ENCODE results near the gene TSPAN19. TPM values are rescaled to one million over a fixed set of nuclear protein-coding genes. Genes with fewer than 3 reads are reported as not detected.

TSPAN19 gene
- polyA plus RNA-seq, 1 donor from 2014 or later = not detected

- H3K27ac Mint-ChIP-seq = no peak overlapping the region
- H3K4me3 Mint-ChIP-seq = no peak overlapping the region
- no peaks in the 10 kb centered on the region for H3K36me3 Mint-ChIP-seq
- peaks cover 0 to 4% (median 0%) of the 10 kb centered on the region in 3 donors for H3K9me3 Mint-ChIP-seq
- H3K4me1 Mint-ChIP-seq = no peaks in the 10 kb centered on the region
- H3K27me3 Mint-ChIP-seq = no peaks in the 10 kb centered on the region
Observed at GRCh38 chr12:84978921-84979320, 57.2 kb downstream of the TSPAN19 start.

DNA sequence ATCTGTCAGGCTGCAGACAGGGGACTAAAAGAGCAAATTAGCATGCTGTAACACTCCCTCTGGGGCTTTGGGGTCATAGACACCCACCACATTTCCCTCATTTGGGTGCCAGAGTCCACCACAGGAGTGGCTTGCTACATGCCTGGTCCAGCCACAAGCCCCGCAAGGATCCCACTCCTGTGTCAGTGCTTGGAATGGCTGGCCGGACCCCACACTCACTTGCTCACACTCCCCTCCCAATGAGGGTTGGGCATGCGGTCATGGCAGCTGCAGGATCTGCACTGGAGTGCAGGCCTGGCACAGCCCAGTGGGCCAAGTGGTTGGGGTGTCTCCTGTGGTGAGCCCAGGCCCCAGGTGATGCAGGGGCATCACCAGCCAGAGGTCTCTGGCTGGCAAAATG lies 59.9 kb downstream of the TSPAN19 start:
- H3K36me3 Mint-ChIP-seq = no peaks in the 10 kb centered on the region

DNA sequence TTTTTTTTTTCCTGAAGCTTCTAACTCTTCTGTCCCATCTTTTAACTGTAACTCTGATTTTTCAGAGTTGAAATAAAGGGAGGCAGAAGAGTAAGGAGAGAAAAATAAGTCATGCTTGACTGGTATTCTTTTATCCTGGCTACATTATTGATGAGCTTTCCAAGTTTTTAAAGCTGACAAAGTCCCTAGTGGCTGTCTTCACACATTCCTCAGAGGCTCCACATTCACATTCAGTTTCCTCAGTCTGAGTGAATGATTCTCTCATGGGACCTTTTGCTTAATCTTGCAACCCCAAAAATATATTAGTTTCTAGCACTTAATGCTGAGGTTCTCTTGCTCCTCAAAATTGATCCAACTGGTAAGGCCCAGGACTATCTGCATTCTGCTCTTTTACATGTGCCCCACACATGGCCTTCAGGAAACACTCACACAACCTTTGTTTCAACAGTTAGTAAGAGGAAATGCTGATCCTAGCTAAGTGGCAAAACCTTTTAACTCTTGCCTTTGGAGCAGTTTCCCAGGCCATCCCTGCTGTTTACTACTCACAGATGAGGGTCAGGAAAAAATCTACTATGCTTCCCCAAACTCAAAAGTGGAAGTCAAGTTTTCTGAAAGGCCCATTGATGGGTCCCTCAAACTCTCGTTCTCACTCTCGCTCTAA lies 61.8 kb downstream of the TSPAN19 start:
- Mint-ChIP-seq H3K4me1 (no peaks in the 10 kb centered on the region), H3K27me3 (no peaks in the 10 kb centered on the region), H3K4me3 (no peak overlapping the region), H3K27ac (no peak overlapping the region), H3K36me3 (no peaks in the 10 kb centered on the region), H3K9me3 (peaks cover 0 to 4% (median 0%) of the 10 kb centered on the region in 3 donors)

More for the DNA sequence above, 59.9 kb downstream of the TSPAN19 start:
- H3K4me1 Mint-ChIP-seq = no peaks in the 10 kb centered on the region
- H3K27ac Mint-ChIP-seq = no peak overlapping the region
- no peaks in the 10 kb centered on the region for H3K27me3 Mint-ChIP-seq
- H3K4me3 Mint-ChIP-seq = no peak overlapping the region
- H3K9me3 Mint-ChIP-seq = peaks cover 0 to 4% (median 0%) of the 10 kb centered on the region in 3 donors

GRCh38 chr12:84973026-84973425 lies 63.1 kb downstream of the TSPAN19 start:
- Mint-ChIP-seq H3K9me3 (peaks cover 0 to 4% (median 0%) of the 10 kb centered on the region in 3 donors), H3K36me3 (no peaks in the 10 kb centered on the region), H3K4me3 (no peak overlapping the region), H3K27ac (no peak overlapping the region), H3K27me3 (no peaks in the 10 kb centered on the region), H3K4me1 (no peaks in the 10 kb centered on the region)

GRCh38 chr12:84969226-84969625 lies 66.9 kb downstream of the TSPAN19 start:
- no peaks in the 10 kb centered on the region for H3K27me3 Mint-ChIP-seq
- peaks cover 0 to 1% (median 0%) of the 10 kb centered on the region in 3 donors for H3K9me3 Mint-ChIP-seq
- H3K4me1 Mint-ChIP-seq = no peaks in the 10 kb centered on the region
- H3K4me3 Mint-ChIP-seq = no peak overlapping the region
- H3K36me3 Mint-ChIP-seq = no peaks in the 10 kb centered on the region
- no peak overlapping the region for H3K27ac Mint-ChIP-seq

Other genes with a start within 250 kb of the TSPAN19 start
- not detected for gene SLC6A15, start 123.5 kb downstream of the TSPAN19 start, polyA plus RNA-seq
- gene LRRIQ1, start 74 bp upstream of the TSPAN19 start, polyA plus RNA-seq = not detected
- not detected for gene ALX1, start 243.9 kb upstream of the TSPAN19 start, polyA plus RNA-seq

Measured in IgD-negative memory B cell (primary cell).